ENCODE data around the gene JAZF1. TPM values are rescaled to one million over a fixed set of nuclear protein-coding genes. Genes with fewer than 3 reads are reported as not detected.
"Not testable (repeated sequence)": the region's sequence is repeated elsewhere in the genome, so short reads cannot be mapped to it uniquely, and the experiment has no call there.

The JAZF1 gene
- total and polyA plus RNA-seq, 4 donors = 5.2 to 16.5 (median 10.7) TPM

GRCh38 chr7:27923642-27923980, 257.0 kb downstream of the JAZF1 start:
- H3K9me3 ChIP-seq (ENCODE audit: control insufficient read depth in 4 of 4, insufficient read depth in 3 of 4, low read length in 3 of 4) = no peaks in the 10 kb centered on the region
- no peak overlapping the region for H3K4me3 ChIP-seq
- no peak for TF ChIP-seq CTCF (IDR thresholded peaks at IDR 0.05; ENCODE audit: control extremely low read depth, extremely low read depth)
- H3K4me1 ChIP-seq (ENCODE audit: control insufficient read depth in 5 of 5, insufficient read depth in 5 of 5, low read length in 5 of 5) = peaks cover 0 to 11% (median 0%) of the 10 kb centered on the region in 5 donors
- no peaks in the 10 kb centered on the region for H3K27me3 ChIP-seq (ENCODE audit: control insufficient read depth in 3 of 3, insufficient read depth in 3 of 3, low read length in 2 of 3)
- ATAC-seq (ENCODE audit: insufficient read depth, low FRiP score) (no peak), DNase-seq (no peak)
- no peak overlapping the region for H3K9ac ChIP-seq (ENCODE audit: insufficient read depth in 1 of 2, low read length in 2 of 2)
- 79 to 85% methylated on average over 4 of the region's 4 CpGs for WGBS, 2 donors
- no peak overlapping the region for H3K27ac ChIP-seq (ENCODE audit: low read depth in 1 of 2, low read length in 1 of 2)
- H3K36me3 ChIP-seq (ENCODE audit: control insufficient read depth in 4 of 4, insufficient read depth in 4 of 4, low read length in 4 of 4) = no peaks in the 10 kb centered on the region

GRCh38 chr7:27922907-27923641, 257.5 kb downstream of the JAZF1 start:
- no peak overlapping the region for H3K4me3 ChIP-seq
- 82 to 86% methylated on average over 14 of the region's 14 CpGs for WGBS, 2 donors
- no peaks in the 10 kb centered on the region for H3K36me3 ChIP-seq (ENCODE audit: control insufficient read depth in 4 of 4, insufficient read depth in 4 of 4, low read length in 4 of 4)
- H3K27ac ChIP-seq (ENCODE audit: low read depth in 1 of 2, low read length in 1 of 2) = peak overlapping the region in 1 of 2 donors; percentile 33
- no peak overlapping the region for H3K9ac ChIP-seq (ENCODE audit: insufficient read depth in 1 of 2, low read length in 2 of 2)
- H3K27me3 ChIP-seq (ENCODE audit: control insufficient read depth in 3 of 3, insufficient read depth in 3 of 3, low read length in 2 of 3) = no peaks in the 10 kb centered on the region
- no peaks in the 10 kb centered on the region for H3K9me3 ChIP-seq (ENCODE audit: control insufficient read depth in 4 of 4, insufficient read depth in 3 of 4, low read length in 3 of 4)
- DNase-seq (peak in 1 of 3 donors; percentile 41), ATAC-seq (ENCODE audit: insufficient read depth, low FRiP score) (no peak)
- H3K4me1 ChIP-seq (ENCODE audit: control insufficient read depth in 5 of 5, insufficient read depth in 5 of 5, low read length in 5 of 5) = peaks cover 0 to 11% (median 0%) of the 10 kb centered on the region in 5 donors
- no peak for TF ChIP-seq CTCF (IDR thresholded peaks at IDR 0.05; ENCODE audit: control extremely low read depth, extremely low read depth)

- H3K9ac ChIP-seq (ENCODE audit: insufficient read depth in 1 of 2, low read length in 2 of 2); H3K4me3 ChIP-seq; H3K36me3 ChIP-seq (ENCODE audit: control insufficient read depth in 4 of 4, insufficient read depth in 4 of 4, low read length in 4 of 4); H3K27me3 ChIP-seq (ENCODE audit: control insufficient read depth in 3 of 3, insufficient read depth in 3 of 3, low read length in 2 of 3); DNase-seq; H3K27ac ChIP-seq (ENCODE audit: low read depth in 1 of 2, low read length in 1 of 2); ATAC-seq (ENCODE audit: insufficient read depth, low FRiP score); H3K9me3 ChIP-seq (ENCODE audit: control insufficient read depth in 4 of 4, insufficient read depth in 3 of 4, low read length in 3 of 4): not testable (repeated sequence)
- H3K4me1 ChIP-seq (ENCODE audit: control insufficient read depth in 5 of 5, insufficient read depth in 5 of 5, low read length in 5 of 5) = peaks cover 0 to 11% (median 0%) of the 10 kb centered on the region in 5 donors
- 97 to 98% methylated on average over 8 of the region's 8 CpGs for WGBS, 2 donors
Measured at GRCh38 chr7:27922389-27922788, 258.2 kb downstream of the JAZF1 start.

GRCh38 chr7:27921081-27921836, 259.3 kb downstream of the JAZF1 start:
- Histone ChIP-seq H3K9me3 (ENCODE audit: control insufficient read depth in 4 of 4, insufficient read depth in 3 of 4, low read length in 3 of 4) (no peaks in the 10 kb centered on the region), H3K4me3 (no peak overlapping the region), H3K4me1 (ENCODE audit: control insufficient read depth in 5 of 5, insufficient read depth in 5 of 5, low read length in 5 of 5) (peaks cover 0 to 11% (median 0%) of the 10 kb centered on the region in 5 donors), H3K27ac (ENCODE audit: low read depth in 1 of 2, low read length in 1 of 2) (no peak overlapping the region), H3K36me3 (ENCODE audit: control insufficient read depth in 4 of 4, insufficient read depth in 4 of 4, low read length in 4 of 4) (no peaks in the 10 kb centered on the region), H3K27me3 (ENCODE audit: control insufficient read depth in 3 of 3, insufficient read depth in 3 of 3, low read length in 2 of 3) (no peaks in the 10 kb centered on the region), H3K9ac (ENCODE audit: insufficient read depth in 1 of 2, low read length in 2 of 2) (no peak overlapping the region)
- ATAC-seq (ENCODE audit: insufficient read depth, low FRiP score) (no peak), DNase-seq (peak; percentile 57 to 93 (median 90))
- TF ChIP-seq CTCF (IDR thresholded peaks at IDR 0.05; ENCODE audit: control extremely low read depth, extremely low read depth) = peak; percentile 39
- 56 to 61% methylated on average over 7 of the region's 7 CpGs for WGBS, 2 donors

Data from lung (tissue), 12 donors.